SK-N-MC (cell line): ENCODE data around the gene NRXN3.

ENCODE experiments used
- EZH2 ChIP-seq: fragments of 200-600 bp; sonication (generic); IDR thresholded peaks from one replicate; pipeline ENCODE4 v1.6.1; 2017; ENCODE audit warnings: antibody characterized with exemption
- POLR2AphosphoS5 ChIP-seq: IDR thresholded peaks from 2 replicates; pipeline ENCODE4 v1.6.1; 2012; ENCODE audit warnings: mild to moderate bottlenecking, low read depth, low read length, borderline replicate concordance

GRCh38 chr14:78566026-78566858 lies 396.1 kb downstream of the NRXN3 start:
- TF ChIP-seq EZH2 (no peak), POLR2AphosphoS5 (no peak)
